ENCODE results near the gene TPP1. TPM values are rescaled to one million over a fixed set of nuclear protein-coding genes. Genes with fewer than 3 reads are reported as not detected.

Gene TPP1
- total RNA-seq, 1 donor from 2014 or later = 7.3 TPM

GRCh38 chr11:6611092-6611962, 7.9 kb downstream of the TPP1 start:
- no peak for DNase-seq

- DNase-seq = no peak
These were observed 8.6 kb downstream of the TPP1 start for GRCh38 chr11:6610591-6610990.

GRCh38 chr11:6609502-6610015, 9.7 kb downstream of the TPP1 start:
- DNase-seq = no peak

- no peak for DNase-seq
These were observed 10.3 kb downstream of the TPP1 start for GRCh38 chr11:6608726-6609501.

DNA sequence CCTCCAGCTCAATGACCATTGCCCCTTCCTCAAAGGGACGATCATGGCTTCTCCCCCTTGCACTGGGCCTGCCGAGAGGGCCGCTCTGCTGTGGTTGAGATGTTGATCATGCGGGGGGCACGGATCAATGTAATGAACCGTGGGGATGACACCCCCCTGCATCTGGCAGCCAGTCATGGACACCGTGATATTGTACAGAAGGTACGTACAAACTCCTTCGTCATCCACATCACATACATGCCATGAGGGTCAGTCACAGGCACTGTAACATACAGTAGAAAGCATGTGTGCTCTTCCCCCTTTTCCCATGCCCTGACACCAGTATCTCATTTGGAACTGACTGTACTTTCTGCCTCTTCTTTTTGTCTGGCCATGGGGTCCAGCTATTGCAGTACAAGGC, 11.2 kb downstream of the TPP1 start:
- no peak for DNase-seq

DNA sequence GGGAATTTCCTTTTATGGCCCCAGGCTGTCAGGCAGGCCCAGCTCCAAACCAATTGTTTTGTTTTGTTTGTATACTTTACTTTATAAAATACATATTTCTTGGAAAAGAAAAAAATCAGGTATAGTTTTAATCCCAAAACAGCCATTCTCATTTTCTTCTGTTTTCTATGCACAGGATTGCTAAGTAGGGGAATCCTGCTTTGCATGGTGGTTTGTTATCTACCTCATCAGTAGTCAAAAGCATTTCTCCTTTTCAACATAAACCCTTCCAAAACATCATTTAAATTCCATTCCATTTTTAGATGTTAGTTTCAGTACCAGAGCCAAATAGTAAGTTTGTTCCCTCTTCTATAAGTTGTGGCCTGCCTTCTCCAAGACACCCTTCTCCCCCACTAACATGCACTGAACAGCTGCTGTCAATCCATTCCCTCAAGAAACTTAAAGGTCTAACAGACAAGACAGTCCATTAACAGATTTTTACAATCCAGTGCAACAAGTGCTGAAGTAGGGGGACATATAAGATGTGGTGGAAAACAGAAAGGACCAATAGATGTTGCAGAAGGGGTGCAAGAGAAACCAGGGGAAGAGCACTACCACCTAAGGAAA, 11.9 kb downstream of the TPP1 start:
- DNase-seq = no peak

DNA sequence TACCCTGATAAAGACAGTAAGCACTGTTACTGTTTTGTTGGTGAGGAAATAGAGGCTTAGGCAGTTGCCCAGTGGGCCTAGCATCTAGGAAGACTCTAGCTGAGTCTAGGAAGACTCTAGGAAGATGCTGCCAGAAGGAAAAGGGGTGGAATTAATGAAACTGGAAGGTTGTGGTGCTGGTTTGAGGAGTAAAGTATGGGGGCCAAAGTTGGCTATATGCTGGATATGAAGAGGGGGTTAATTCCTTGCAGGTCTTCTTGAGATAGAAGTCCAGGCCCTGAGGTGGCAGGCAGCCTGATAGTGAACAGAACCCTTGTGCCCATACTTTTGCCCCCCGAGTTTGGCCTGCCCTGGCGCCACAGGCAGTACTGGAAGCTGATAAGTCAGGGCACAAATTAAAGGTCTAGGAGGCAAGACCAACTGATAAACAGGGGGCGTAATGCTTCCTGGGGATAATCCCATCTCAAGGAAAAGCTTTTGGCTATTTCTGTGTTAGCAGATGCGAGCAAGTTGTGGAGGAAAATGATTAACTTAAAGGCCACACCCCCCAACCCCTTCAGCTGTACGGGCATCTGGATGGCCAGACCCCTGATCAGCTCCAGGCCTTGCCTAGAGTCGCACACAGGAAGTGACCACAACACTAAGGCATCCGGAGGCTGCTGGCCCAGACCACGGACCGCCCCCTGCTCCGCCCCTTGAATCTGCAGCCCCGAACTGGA, 12.6 kb downstream of the TPP1 start:
- DNase-seq = peak; percentile 60

GRCh38 chr11:6604790-6605189, 14.4 kb downstream of the TPP1 start:
- DNase-seq = no peak

GRCh38 chr11:6604081-6604626, 15.1 kb downstream of the TPP1 start:
- DNase-seq = no peak

DNA sequence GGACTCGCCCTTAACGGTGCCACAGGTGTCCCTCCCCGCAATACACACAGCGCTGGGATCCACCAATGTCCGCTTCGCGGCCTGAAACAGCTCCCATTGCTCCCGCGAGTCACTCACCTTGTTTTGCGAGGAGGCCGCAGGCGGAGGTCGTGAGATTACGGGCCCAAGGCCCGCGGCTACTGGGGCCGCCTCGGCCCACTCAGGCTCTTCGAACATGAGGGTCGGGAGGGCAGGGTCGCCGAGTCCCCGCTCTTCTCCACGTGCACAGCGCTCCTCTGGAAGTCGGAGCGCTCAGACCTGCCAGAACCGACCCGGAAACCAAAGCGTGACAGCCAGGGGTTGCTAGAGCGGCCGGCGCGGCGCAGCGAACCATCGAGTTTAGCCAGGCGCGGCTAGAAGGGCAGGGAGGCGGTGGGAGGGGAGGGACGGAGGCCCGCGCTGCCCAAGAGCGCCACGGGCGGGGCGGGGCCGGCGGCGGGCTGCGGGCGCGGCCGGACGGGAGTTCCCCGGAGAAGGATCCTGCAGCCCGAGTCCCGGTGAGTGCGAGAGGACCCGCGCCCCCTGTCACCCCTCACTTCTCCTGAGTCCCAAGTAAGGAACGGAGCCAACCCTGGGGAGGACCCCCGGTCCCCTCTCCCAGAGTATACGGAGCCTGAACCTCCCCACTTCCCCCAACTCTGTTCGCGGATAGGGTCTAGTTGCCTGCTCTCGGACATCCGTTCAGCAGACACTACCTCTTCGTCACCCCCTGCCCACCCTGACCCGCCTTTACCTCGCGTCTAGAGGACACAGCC, 15.7 kb downstream of the TPP1 start, which contains the start of the genes ILK and RRP8:
Gene ILK, plus strand, starts transcription at position 488 of the 794 bp plus-strand sequence. CDS start 498 bp downstream, outside the sequence.
Gene RRP8, minus strand, starts transcription at position 330 of the 794 bp plus-strand sequence. Its CDS starts 114 bp downstream, at position 216.
- DNase-seq = peak; percentile 90

GRCh38 chr11:6602096-6602940, 16.9 kb downstream of the TPP1 start:
- no peak for DNase-seq

DNA sequence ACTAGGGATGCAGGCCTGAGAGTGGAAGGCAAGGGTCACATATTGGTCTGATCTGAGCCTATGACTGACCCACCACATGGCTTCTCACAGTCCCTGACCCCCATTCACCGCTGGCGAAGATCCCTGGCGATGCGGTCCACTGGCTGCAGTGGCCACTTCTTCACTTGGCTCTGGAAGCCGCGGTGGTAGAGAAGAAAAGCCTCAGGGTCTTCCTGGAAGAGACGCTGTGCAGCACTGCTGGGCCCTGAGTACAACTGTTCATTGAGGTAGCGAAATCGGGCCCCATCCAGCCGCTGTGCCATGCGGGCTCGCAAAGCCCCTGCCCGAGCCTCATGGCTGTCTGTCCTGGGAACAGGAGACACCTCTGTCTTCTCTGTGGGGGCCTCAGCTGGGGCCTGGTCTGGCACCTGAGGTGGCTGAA, 18.2 kb downstream of the TPP1 start:
- no peak for DNase-seq

GRCh38 chr11:6599881-6600390, 19.3 kb downstream of the TPP1 start:
- DNase-seq = no peak

- no peak for DNase-seq
These were observed 19.8 kb downstream of the TPP1 start for GRCh38 chr11:6599449-6599848.

DNA sequence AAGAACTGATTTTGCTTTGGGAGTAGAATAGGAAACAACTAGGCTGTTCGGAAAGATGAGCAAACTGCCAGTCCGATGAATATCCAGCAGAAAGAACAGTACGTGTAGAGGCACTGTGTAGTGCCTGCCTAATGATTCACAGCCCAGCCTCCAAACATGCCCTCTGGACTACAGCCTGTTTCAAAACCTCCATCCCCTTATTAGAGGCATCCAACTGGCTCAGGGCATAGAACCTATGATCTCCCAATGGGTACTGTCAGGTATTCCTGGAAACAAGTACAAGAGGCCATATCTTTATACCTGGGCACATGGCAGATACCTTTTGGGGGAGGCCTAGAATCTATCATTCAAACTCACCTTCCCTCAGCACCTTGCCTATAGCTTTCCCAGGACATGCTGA, 20.7 kb downstream of the TPP1 start:
- DNase-seq = no peak

DNA sequence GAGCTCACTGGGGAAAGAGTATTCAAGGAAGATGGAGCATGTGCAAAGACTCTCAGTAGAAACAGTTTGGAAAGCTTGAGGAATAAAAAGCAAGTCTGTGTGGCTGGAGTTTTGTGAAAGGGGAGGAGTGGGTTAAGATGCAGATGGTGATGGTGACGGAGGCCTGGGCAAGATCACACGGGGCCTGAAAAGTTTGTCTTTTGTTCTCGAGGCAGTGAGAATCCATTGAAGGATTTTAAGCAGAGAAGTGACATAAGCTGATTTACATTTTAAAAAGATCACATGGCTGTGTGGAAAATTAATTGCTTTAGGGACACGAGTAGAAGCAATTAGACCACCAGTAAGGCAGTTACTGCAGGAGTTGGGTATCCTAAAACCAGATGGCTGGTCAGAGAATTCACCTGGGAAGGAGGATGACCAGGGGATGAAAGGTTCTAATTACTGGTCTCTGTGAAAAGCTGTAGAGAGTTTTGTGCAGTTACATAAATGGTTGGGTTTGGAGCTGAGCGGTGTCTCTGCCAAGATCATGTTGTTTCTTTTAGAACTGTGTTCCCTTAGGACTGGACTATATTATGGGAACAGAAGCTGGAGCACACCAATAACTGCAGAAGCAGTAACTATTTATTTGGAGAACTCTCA, 22.9 kb downstream of the TPP1 start:
- no peak for DNase-seq

- DNase-seq = no peak
These were observed 25.0 kb downstream of the TPP1 start for GRCh38 chr11:6594142-6594768.

GRCh38 chr11:6588018-6588417, 31.2 kb downstream of the TPP1 start:
- no peak for DNase-seq

Data from occipital lobe (tissue), 2 donors.